Fibroblast of lung (primary cell): Measurements from ENCODE around the gene STMN3. TPM values are rescaled to one million over a fixed set of nuclear protein-coding genes. Genes with fewer than 3 reads are reported as not detected.

Experiments used
- DNase-seq, 2 donors: peaks; one replicate each; pipeline versions ENCODE4 v3.0.0 to v3.0.0-alpha.2; 2010; ENCODE audit warnings: low read depth in 2 of 2
- H2AFZ ChIP-seq: 2 replicates; pipeline ENCODE4 v1.5.1; 2012; ENCODE audit warnings: low read length, control low read depth, inconsistent platforms
- H3K27ac ChIP-seq: 2 replicates; pipeline ENCODE4 v1.5.1; 2011; ENCODE audit warnings: low read length, control low read depth; ENCODE audit not compliant: insufficient read depth
- H3K27me3 ChIP-seq: 2 replicates; pipeline ENCODE4 v1.5.1; 2011; ENCODE audit warnings: mild to moderate bottlenecking, low read length; ENCODE audit not compliant: control insufficient read depth, insufficient read depth
- H3K36me3 ChIP-seq: 2 replicates; pipeline ENCODE4 v1.5.1; 2011; ENCODE audit warnings: low read length; ENCODE audit not compliant: control insufficient read depth, insufficient read depth
- H3K4me1 ChIP-seq: 2 replicates; pipeline ENCODE4 v1.5.1; 2011; ENCODE audit warnings: low read length; ENCODE audit not compliant: control insufficient read depth, insufficient read depth; ENCODE audit errors: extremely low read depth
- H3K4me2 ChIP-seq: 2 replicates; pipeline ENCODE4 v1.5.1; 2011; ENCODE audit warnings: low read length, control low read depth; ENCODE audit not compliant: insufficient read depth; ENCODE audit errors: extremely low read depth
- H3K4me3 ChIP-seq, 4 experiments: fragments of 200-600 bp in 1 of 4; sonication (generic) in 1 of 4; replicated peaks in 1 of 4; 2 replicates each; pipeline ENCODE4 v1.5.1; 2011 to 2016; ENCODE audit warnings: low read length in 4 of 4, low read depth in 3 of 4, mild to moderate bottlenecking in 3 of 4, control low read depth in 2 of 4, inconsistent platforms in 1 of 4, mixed read lengths in 1 of 4; ENCODE audit not compliant: insufficient read depth in 1 of 4; ENCODE audit errors: control extremely low read depth in 1 of 4
- H3K79me2 ChIP-seq: 2 replicates; pipeline ENCODE4 v1.5.1; 2012; ENCODE audit warnings: mild to moderate bottlenecking, low read length, inconsistent platforms; ENCODE audit not compliant: control insufficient read depth, insufficient read depth
- H3K9ac ChIP-seq: 2 replicates; pipeline ENCODE4 v1.5.1; 2011; ENCODE audit warnings: mild to moderate bottlenecking, low read length, control low read depth; ENCODE audit not compliant: insufficient read depth
- H3K9me3 ChIP-seq: 2 replicates; pipeline ENCODE4 v1.5.1; 2012; ENCODE audit warnings: low read depth, low read length; ENCODE audit not compliant: control insufficient read depth, insufficient read depth
- H4K20me1 ChIP-seq: 2 replicates; pipeline ENCODE4 v1.5.1; 2011; ENCODE audit warnings: low read length; ENCODE audit not compliant: control insufficient read depth, insufficient read depth; ENCODE audit errors: extremely low read depth
- EZH2 ChIP-seq: IDR thresholded peaks from 2 replicates; pipeline ENCODE4 v1.5.1; 2012; ENCODE audit warnings: low read length, control low read depth, mild to moderate bottlenecking; ENCODE audit errors: missing control alignments
- polyA plus RNA-seq, 2 donors: library from polyadenylated mRNA; depleted of rRNA in 1 of 2; stranded (reverse) in 1 of 2; unstranded in 1 of 2; fragments of >200 nt; gene quantifications; 2 replicates each; pipeline ENCODE4 v1.2.1, GENCODE V29; 2011 to 2012; ENCODE audit warnings: missing spikeins in 1 of 2
- total RNA-seq: library from RNA; depleted of rRNA; stranded (reverse); fragments of >200 nt; gene quantifications from 2 replicates; pipeline ENCODE4 v1.2.1, GENCODE V29; 2014
- TF ChIP-seq, protein P1 (sequence below), 2 donors: IDR thresholded peaks in 1 of 2; conservative IDR thresholded peaks in 1 of 2; 1 replicate in 1 of 2; 2 replicates in 1 of 2; pipeline ENCODE4 v1.5.1; 2011 to 2012; ENCODE audit warnings: low read length in 2 of 2, control low read depth in 1 of 2, inconsistent platforms in 1 of 2, low read depth in 1 of 2, mild to moderate bottlenecking in 1 of 2

Gene STMN3
- total and polyA plus RNA-seq, 2 donors (not counting 1 experiment from before 2014, with no cell fraction given), result 3.7 to 34.3 TPM

DNA sequence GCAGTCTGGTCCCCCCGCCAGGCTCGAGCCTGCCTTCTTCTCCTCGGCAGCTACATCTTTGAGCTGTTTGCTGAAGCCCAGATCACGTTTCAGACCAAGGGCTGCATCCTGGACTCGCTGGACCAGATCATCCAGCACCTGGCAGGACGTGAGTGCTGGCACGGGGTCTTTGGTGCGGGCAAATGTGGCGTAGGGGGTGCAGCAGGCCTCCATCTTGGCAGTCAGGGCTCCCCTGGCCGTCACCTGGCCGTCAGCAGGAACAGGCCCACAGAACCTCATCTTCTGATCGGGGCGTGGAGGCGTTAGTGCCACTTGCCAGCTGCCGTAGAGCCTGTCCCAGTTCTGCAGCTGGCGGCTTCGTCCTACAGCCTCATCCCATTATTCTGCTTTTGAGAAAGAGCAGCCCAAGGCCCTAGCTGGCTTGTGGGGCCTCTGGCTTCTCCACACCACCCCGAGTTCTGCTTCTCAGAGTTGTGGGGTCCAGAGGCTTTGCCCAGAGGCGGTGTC is 26.6 kb upstream of the STMN3 start:
- Histone ChIP-seq H2AFZ (no peak overlapping the region), H4K20me1 (no peaks in the 10 kb centered on the region), H3K9me3 (no peaks in the 10 kb centered on the region), H3K4me3 (no peak overlapping the region), H3K4me1 (peaks cover 11% of the 10 kb centered on the region), H3K79me2 (no peaks in the 10 kb centered on the region), H3K4me2 (no peak overlapping the region), H3K9ac (no peak overlapping the region), H3K36me3 (peaks cover 36% of the 10 kb centered on the region), H3K27ac (no peak overlapping the region), H3K27me3 (no peaks in the 10 kb centered on the region)
- no peak for DNase-seq
- no peak for TF ChIP-seq EZH2
- TF ChIP-seq, protein P1, sequence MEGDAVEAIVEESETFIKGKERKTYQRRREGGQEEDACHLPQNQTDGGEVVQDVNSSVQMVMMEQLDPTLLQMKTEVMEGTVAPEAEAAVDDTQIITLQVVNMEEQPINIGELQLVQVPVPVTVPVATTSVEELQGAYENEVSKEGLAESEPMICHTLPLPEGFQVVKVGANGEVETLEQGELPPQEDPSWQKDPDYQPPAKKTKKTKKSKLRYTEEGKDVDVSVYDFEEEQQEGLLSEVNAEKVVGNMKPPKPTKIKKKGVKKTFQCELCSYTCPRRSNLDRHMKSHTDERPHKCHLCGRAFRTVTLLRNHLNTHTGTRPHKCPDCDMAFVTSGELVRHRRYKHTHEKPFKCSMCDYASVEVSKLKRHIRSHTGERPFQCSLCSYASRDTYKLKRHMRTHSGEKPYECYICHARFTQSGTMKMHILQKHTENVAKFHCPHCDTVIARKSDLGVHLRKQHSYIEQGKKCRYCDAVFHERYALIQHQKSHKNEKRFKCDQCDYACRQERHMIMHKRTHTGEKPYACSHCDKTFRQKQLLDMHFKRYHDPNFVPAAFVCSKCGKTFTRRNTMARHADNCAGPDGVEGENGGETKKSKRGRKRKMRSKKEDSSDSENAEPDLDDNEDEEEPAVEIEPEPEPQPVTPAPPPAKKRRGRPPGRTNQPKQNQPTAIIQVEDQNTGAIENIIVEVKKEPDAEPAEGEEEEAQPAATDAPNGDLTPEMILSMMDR (conservative IDR thresholded peaks at IDR 0.05 in 1 of 2, IDR thresholded peaks at IDR 0.05 in 1 of 2; ENCODE audit: low read depth in 1 of 2, low read length in 2 of 2), result no peak

DNA sequence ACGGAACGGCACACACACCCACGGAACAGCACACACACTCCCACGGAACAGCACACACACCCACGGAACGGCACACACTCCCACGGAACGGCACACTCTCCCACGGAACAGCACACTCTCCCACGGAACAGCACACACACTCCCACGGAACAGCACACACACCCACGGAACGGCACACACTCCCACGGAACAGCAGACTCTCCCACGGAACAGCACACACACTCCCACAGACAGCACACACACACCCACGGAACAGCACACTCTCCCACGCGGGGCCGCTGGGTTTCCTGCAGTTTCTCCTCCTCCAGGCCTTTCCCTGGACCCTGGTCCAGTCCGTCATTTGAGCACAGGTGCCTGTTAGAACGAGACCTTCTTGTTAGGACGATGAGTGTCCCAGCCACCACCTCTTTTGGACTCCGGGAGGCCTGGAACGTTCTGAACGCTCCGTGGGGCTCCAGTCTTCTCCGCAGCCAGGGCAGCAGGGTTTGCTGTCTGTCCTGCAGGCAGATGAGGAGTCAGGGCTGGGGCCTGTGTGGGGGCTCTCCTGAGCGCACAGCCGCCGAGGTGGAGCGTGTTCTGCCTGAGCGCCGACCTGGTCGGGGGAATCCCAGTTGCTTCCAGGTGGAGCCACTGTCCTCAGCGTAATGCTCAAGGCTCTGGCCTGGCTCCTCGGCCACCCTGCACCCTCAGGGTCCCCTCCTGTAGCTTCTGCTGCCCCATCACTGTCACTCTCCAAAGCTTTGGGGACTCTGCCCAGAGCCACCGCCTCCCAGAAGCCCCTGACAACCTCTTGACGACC is 25.6 kb upstream of the STMN3 start:
- TF ChIP-seq, protein P1 (conservative IDR thresholded peaks at IDR 0.05 in 1 of 2, IDR thresholded peaks at IDR 0.05 in 1 of 2; ENCODE audit: low read depth in 1 of 2, low read length in 2 of 2), result no peak
- no peak for TF ChIP-seq EZH2
- no peak for DNase-seq
- Histone ChIP-seq H3K4me1 (peaks cover 11% of the 10 kb centered on the region), H4K20me1 (no peaks in the 10 kb centered on the region), H3K4me2 (no peak overlapping the region), H3K9me3 (no peaks in the 10 kb centered on the region), H3K79me2 (no peaks in the 10 kb centered on the region), H3K9ac (no peak overlapping the region), H2AFZ (no peak overlapping the region), H3K4me3 (no peak overlapping the region), H3K27ac (no peak overlapping the region), H3K36me3 (peaks cover 41% of the 10 kb centered on the region), H3K27me3 (no peaks in the 10 kb centered on the region)

DNA sequence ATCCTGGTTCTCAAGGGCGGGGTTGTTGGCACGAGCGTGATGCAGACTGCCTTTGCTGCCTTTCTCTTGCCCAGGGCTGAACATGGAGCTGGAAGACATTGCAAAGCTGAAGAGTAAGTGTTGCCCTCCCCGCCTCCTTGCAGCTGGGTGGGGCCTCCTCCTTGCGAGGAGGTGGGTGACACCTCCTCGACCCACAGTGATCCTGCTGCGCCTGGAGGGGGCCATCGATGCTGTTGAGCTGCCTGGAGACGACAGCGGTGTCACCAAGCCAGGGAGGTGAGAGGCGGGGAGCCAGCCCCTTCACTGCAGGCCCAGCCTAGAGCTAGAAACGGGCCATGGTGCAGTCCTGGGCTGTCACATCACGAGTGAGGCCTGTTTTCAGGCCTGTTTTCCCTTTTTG is 24.8 kb upstream of the STMN3 start:
- H3K79me2 ChIP-seq, result no peaks in the 10 kb centered on the region
- no peak overlapping the region for H3K4me3 ChIP-seq
- peaks cover 7% of the 10 kb centered on the region for H3K4me1 ChIP-seq
- no peak overlapping the region for H3K9ac ChIP-seq
- DNase-seq, result no peak
- H3K9me3 ChIP-seq, result no peaks in the 10 kb centered on the region
- H3K4me2 ChIP-seq, result no peak overlapping the region
- no peaks in the 10 kb centered on the region for H4K20me1 ChIP-seq
- H3K27ac ChIP-seq, result no peak overlapping the region
- H3K36me3 ChIP-seq, result peaks cover 39% of the 10 kb centered on the region
- H2AFZ ChIP-seq, result no peak overlapping the region
- no peaks in the 10 kb centered on the region for H3K27me3 ChIP-seq
- no peak for TF ChIP-seq EZH2
- TF ChIP-seq, protein P1 (conservative IDR thresholded peaks at IDR 0.05 in 1 of 2, IDR thresholded peaks at IDR 0.05 in 1 of 2; ENCODE audit: low read depth in 1 of 2, low read length in 2 of 2), result no peak
